ENCODE data around the gene BCAR3. TPM values are rescaled to one million over a fixed set of nuclear protein-coding genes. Genes with fewer than 3 reads are reported as not detected.

BCAR3 gene
- total RNA-seq, 6 donors from 2014 or later, result 26.3 to 48.8 (median 31.9) TPM

- no peaks in the 10 kb centered on the region for H3K9me3 ChIP-seq
- no peak for DNase-seq
- no peaks in the 10 kb centered on the region for H3K27me3 ChIP-seq
- no peaks in the 10 kb centered on the region for H3K36me3 ChIP-seq
- no peak overlapping the region for H3K4me3 ChIP-seq
- WGBS, 2 donors, result 62 to 95% methylated on average over 2 of the region's 2 CpGs
- peaks cover 6 to 27% (median 23%) of the 10 kb centered on the region in 4 donors for H3K4me1 ChIP-seq
- ATAC-seq (ENCODE audit: low FRiP score in 2 of 2), result no peak
- TF ChIP-seq POLR2A (IDR thresholded peaks at IDR 0.05) (no peak), CTCF (IDR thresholded peaks at IDR 0.05) (no peak), EP300 (IDR thresholded peaks at IDR 0.05) (no peak)
- no peak overlapping the region for H3K27ac ChIP-seq
Observed at GRCh38 chr1:93683234-93683633, 1.6 kb upstream of the BCAR3 start.

- H3K27ac ChIP-seq, result peak overlapping the region; percentile 90 to 98 (median 92)
- H3K4me3 ChIP-seq, result peak overlapping the region; percentile 65 to 88 (median 82)
- no peaks in the 10 kb centered on the region for H3K36me3 ChIP-seq
- no peaks in the 10 kb centered on the region for H3K9me3 ChIP-seq
- DNase-seq (no peak), ATAC-seq (ENCODE audit: low FRiP score in 2 of 2) (no peak)
- TF ChIP-seq POLR2AphosphoS5 (IDR thresholded peaks at IDR 0.05) (no peak), EP300 (IDR thresholded peaks at IDR 0.05) (no peak), CTCF (IDR thresholded peaks at IDR 0.05) (no peak)
- WGBS, 2 donors, result 16 to 19% methylated on average over 9 to 12 of the region's 12 CpGs
- peaks cover 18 to 33% (median 29%) of the 10 kb centered on the region in 4 donors for H3K4me1 ChIP-seq
- no peaks in the 10 kb centered on the region for H3K27me3 ChIP-seq
Observed at GRCh38 chr1:93681989-93682412, 364 bp upstream of the BCAR3 start.

- ATAC-seq (ENCODE audit: low FRiP score in 2 of 2), result peak; percentile 90 to 91
Observed at GRCh38 chr1:93680420-93681100, 1.1 kb downstream of the BCAR3 start.

GRCh38 chr1:93680076-93680419, 1.6 kb downstream of the BCAR3 start:
- 67 to 75% methylated on average over 5 of the region's 5 CpGs for WGBS, 2 donors
- Histone ChIP-seq H3K27ac (peak overlapping the region; percentile 90 to 98 (median 92)), H3K36me3 (no peaks in the 10 kb centered on the region), H3K9me3 (no peaks in the 10 kb centered on the region), H3K4me3 (peak overlapping the region; percentile 65 to 88 (median 82)), H3K4me1 (peaks cover 33 to 47% (median 43%) of the 10 kb centered on the region in 4 donors), H3K27me3 (no peaks in the 10 kb centered on the region)
- DNase-seq (no peak), ATAC-seq (ENCODE audit: low FRiP score in 2 of 2) (no peak)
- TF ChIP-seq POLR2AphosphoS5 (IDR thresholded peaks at IDR 0.05) (no peak), POLR2A (IDR thresholded peaks at IDR 0.05) (no peak), CTCF (IDR thresholded peaks at IDR 0.05) (no peak), EP300 (IDR thresholded peaks at IDR 0.05) (no peak)

More at GRCh38 chr1:93680420-93681100, 1.1 kb downstream of the BCAR3 start:
- H3K9me3 ChIP-seq, result no peaks in the 10 kb centered on the region
- TF ChIP-seq POLR2A (IDR thresholded peaks at IDR 0.05), result peak in 2 of 4 donors; percentile 36 to 51
- peak; percentile 36 to 85 for TF ChIP-seq POLR2AphosphoS5 (IDR thresholded peaks at IDR 0.05)
- no peak for TF ChIP-seq EP300 (IDR thresholded peaks at IDR 0.05)
- TF ChIP-seq CTCF (IDR thresholded peaks at IDR 0.05), result peak; percentile 56 to 85 (median 80)
- WGBS, 2 donors, result 15 to 16% methylated on average over 23 to 29 of the region's 29 CpGs
- peak; percentile 86 to 89 for DNase-seq
- H3K36me3 ChIP-seq, result no peaks in the 10 kb centered on the region
- H3K27me3 ChIP-seq, result no peaks in the 10 kb centered on the region
- H3K27ac ChIP-seq, result peak overlapping the region; percentile 90 to 98 (median 92)
- H3K4me3 ChIP-seq, result peak overlapping the region; percentile 65 to 88 (median 82)
- peaks cover 28 to 42% (median 37%) of the 10 kb centered on the region in 4 donors for H3K4me1 ChIP-seq

- Histone ChIP-seq H3K4me1 (peaks cover 38 to 52% (median 48%) of the 10 kb centered on the region in 4 donors), H3K27ac (peak overlapping the region; percentile 90 to 98 (median 92)), H3K9me3 (no peaks in the 10 kb centered on the region), H3K27me3 (no peaks in the 10 kb centered on the region), H3K4me3 (peak overlapping the region in 1 of 4 donors; percentile 88), H3K36me3 (peaks cover 0 to 2% (median 0%) of the 10 kb centered on the region in 4 donors)
- no peak for DNase-seq
- WGBS, 2 donors, result 51 to 80% methylated on average over 4 of the region's 4 CpGs
- TF ChIP-seq EP300 (IDR thresholded peaks at IDR 0.05) (no peak), POLR2A (IDR thresholded peaks at IDR 0.05) (no peak), POLR2AphosphoS5 (IDR thresholded peaks at IDR 0.05) (no peak), CTCF (IDR thresholded peaks at IDR 0.05) (no peak)
- ATAC-seq (ENCODE audit: low FRiP score in 2 of 2), result no peak
Observed at GRCh38 chr1:93679546-93679945, 2.1 kb downstream of the BCAR3 start.
